GM18520 (cell line): ENCODE data around the gene AQP12B.
"Not testable (repeated sequence)": the region's sequence is repeated elsewhere in the genome, so short reads cannot be mapped to it uniquely, and the experiment has no call there.

Source experiments
- ATAC-seq: cut with Tn5 transposase; IDR thresholded peaks from one replicate; pipeline ENCODE4 v1.9.1; 2021; ENCODE audit not compliant: unreplicated experiment

AQP12B gene

DNA sequence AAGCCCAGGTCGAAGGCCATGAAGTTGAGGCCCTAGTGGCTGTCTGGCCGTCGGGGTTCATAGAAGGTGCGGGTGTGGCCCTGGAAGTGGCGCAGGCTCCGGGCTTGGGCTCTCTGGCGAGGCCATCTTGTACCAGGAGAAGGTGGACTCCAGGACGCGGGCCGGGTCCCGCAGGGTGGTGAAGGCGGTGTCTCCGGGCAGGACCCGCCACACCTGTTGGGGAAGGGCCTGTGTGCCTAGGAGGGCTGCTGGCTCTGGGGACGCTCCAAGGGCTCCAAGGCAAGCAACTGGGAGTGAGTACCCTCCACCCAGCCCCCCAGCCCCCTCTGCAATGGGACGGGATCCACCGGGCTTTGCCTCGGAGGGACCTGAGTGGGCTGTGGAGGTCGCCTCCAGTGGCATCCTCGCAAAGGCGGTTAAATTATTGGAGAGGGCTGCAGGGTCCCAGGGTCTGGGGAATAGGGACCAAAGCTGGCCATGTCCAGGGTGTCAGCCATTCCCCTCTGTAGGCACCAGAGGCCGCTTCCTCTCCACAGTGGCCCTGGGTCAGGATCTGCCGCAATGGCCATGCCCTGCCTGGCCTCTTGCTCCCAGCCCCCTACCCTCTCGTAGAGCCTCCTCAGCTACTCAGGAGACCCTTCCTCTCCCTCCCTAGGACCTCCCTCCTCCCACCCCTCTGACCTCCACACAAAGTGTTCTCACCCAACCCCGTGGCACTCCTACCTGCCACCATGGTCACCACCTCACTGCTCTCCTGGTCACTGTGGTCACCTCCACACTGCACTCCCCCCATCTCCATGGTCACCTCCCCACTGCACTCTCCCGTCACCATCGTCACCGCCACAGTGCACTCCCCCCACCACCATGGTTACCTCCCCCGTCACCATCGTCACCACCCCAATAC, 19.3 kb upstream of the AQP12B start:
- no peak for ATAC-seq

DNA sequence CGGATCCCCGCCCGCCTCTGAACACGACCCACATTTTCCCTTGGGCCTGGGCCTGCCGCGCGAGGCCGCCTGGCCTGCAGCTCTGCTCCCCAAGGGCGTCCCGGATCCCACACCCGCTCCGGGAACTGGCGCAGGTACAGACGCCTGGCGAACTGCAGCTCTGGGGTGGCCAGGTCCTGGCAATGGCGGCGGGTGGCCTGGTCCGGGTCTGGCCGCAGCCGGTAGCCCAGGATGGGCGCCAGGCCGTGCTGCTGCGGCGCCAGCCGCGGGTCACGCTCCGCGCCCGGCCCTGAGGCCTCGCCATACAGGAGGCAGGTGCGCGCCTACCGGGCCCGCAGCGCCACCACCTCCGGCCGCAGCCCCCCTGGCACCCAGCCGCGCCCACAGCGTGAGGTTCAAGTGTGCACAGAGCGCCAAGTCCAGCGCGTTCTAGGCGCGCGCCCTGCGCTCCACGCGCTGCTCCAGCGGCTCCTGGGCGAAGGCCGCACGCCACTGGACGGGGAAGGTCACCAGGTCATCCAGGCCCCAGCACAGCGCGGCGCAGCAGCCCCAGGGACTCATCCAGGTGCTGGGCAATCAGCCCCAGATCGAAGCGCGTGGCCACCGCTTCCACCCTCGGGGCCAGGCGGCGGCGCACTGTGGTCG, 18.5 kb upstream of the AQP12B start:
- ATAC-seq: no peak

DNA sequence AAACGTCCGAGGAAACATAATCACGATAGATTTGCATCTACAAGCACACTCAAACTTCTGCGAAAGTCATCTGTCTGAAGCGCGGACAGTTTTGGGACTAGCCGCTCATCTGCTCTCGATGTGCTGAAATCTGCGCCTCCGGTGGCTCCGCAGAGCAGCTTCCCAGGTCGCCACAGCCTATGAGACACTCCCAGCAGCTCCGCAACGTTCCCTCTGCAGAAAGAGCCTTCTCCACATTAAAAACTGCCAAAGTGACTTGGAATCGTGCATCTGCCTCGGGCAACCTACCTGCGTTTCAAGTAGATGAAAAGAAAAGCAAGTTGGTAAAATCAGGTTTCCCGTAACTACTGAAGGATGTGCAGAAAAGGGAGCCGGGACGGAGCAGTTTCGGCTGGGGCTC, 17.9 kb upstream of the AQP12B start:
- ATAC-seq: not testable (repeated sequence)

DNA sequence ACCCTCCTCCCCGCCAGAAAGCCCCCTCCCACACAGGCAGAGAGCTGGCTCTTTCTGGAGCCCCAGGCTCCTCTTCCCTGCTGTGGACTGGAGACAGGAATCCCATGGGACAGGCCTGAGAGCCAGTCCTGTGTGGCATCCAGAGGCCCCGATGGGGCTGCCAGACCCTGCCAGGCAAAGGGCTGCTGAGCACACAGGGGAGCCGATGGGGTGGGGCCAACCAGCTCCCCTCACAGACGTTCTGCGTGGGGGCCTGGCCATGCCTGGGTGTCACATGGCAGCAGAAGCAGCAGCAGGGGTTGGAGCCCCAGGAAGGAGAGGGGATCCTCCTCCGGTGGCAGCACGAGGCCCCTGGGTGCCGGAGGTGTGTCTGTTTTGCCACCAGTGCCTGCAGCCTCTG, 17.1 kb upstream of the AQP12B start:
- ATAC-seq: not testable (repeated sequence)

DNA sequence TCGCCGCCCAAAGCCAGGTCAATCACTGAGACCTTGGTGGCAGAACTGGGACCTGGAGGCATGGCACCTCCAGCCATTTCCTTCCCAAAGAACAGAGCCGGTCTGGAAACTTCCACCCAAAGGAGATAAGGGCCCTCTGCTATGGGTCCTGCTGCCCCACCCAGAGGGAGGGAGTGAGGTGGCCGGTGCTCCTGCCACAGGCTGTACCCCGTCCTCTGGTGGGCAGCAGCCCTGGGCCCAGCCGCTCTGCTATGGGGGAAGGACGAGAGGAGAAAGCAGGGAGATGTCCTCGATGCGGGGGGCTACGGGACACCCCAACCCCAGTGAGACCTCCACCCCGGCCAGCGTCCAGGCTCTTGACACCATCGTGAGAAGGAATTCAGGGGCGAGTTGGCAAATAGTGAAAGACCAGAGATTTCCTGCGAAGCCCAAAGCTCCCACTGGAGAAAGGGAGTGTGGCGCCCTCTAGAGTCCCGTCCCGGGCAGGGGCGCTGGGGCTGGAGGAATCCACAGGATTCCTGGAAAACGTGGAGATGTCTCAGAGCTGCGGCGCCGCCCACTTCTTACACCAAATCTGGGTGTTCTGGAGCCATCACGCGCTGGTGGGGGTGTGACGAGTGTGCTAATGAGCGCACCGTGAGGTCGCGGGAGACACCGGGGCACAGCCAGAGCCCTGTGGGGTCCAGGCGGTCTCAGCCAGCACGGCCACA, 16.3 kb upstream of the AQP12B start:
- not testable (repeated sequence) for ATAC-seq

DNA sequence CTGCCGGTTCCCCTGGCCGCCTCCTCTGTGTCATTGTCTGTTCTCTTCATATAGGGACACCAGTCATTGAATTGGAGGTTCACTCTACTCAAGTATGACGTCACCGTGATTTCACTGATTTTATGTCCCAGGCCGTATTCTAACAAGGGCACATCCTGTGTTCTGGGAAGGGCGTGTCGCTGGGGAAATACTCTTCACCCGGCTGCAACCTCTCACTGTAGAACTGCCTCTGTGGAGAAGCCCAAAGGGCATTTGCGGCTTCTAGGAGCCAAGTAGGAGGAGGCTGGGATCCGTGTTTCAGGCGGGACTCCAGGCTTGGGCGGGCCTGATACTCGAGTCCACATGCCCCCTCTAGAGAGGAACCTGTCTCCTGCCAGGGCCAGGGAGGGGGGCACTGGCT, 13.8 kb upstream of the AQP12B start:
- not testable (repeated sequence) for ATAC-seq

DNA sequence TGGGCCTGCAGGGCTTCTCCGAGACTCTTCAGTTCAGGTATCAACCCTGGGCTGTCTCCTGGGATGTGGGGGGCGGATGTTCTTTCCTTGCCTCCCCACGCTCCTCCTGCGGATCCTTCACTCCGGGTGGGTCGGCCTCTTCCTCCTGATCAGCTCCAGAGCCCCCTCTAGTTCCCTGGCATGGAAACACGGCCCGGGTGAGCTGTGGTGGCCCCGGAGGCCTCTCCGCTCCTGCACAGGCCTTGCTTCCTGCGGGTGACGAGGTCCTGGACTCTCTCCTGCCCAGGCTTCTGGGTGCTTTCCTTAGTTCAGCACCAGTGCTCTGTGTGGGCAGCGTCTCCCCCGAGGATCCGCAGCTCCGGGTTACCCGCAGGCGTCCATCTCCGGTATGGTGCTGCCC, 12.9 kb upstream of the AQP12B start:
- ATAC-seq: not testable (repeated sequence)

DNA sequence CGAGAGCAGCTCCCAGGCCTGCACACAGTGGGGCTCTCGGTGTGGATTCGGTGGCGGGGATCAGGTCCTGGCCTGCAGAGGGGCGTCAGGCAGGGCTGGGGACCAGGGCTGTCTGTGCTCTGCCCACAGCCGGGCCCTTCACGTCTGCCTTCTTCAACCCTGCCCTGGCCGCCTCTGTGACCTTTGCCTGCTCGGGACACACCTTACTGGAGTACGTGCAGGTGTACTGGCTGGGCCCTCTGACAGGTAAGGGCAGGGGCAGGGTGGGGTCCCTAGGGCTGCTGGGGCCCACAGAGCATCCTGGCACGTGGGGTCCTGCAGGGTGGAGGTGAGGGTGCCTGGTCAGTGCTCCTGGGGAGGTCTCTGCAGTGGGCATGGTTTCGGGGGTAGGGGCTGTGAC, 11.6 kb upstream of the AQP12B start:
- ATAC-seq: not testable (repeated sequence)

DNA sequence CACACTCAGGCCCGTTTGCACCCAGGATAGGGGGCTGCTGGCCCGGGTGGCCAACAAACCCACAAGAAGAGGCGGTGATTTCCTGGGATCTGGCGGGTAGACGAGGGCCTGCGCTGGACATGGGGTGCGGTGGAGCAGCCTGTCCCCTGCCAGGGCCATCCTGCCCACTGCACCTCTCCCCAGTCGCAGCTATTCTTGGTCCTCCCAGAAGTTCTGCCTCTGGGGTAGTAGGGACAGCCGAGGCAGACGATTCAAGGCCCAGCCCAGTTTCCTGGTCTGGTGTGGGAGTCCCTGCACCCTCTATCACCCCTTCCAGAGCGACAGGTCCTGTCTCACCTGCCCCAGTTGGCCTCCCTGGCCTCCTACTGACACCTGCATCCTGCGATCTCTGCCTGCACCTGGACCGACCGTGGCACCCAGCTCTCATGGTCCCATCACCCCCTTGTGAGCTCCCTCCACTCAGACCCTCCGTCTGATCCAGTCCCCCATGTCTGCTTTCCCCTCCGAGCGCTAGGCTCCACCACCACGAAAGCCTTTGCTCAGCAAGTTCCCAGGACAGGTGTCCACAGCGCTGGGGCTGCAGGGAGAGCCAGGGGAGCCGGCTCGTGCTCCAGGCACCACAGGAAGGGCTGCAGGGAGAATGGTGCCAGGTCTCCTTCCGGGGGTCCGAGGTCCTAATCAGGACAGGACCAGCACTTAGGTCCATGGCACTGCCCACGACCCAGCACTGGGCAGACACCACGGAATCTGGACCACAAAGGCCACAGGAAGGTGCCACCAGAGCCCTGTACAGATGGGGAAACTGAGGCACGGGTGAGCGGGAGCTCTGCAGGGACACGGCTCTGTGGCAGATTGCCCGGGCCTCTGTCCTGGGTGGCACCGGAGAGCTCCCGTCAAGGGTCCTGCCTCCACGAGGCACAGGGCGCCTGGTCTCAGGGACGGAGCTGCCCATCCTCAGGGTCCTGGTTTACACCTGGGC, 10.2 kb upstream of the AQP12B start:
- ATAC-seq: not testable (repeated sequence)

DNA sequence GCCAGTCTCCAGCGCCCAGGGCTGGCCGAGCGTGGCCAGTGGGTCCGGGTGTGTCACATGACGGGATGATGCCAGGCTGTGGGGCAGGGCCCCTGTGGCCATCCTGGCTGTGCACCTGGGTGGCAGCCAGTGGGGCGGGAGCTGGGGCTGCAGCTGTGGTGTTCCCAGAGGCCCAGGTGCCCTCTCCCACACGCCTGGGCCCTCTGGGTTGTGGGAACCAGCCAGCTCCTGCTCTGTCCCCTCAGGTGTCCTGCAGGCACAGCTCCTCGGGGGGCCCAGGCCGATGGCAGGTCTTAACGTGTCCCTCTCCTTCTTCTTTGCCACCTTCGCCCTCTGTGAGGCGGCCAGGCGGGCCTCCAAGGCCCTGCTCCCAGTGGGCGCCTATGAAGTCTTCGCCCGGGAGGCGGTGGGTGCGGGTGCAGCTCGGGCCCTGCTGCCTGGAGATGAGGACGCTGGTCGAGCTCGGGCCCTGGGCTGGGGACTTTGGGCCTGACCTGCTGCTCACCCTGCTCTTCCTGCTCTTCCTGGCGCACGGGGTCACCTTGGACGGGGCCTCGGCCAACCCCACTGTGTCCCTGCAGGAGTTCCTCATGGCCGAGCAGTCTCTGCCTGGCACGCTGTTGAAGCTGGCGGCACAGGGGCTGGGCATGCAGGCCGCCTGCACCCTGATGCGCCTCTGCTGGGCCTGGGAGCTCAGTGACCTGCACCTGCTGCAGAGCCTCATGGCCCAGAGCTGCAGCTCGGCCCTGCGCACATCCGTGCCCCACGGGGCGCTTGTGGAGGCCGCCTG, 9.1 kb upstream of the AQP12B start, which contains the start of gene AQP12A:
AQP12A (plus strand) TSS at position 236 of the 790 bp plus-strand sequence; CDS start at position 284, 48 bp downstream.
- ATAC-seq: not testable (repeated sequence)

DNA sequence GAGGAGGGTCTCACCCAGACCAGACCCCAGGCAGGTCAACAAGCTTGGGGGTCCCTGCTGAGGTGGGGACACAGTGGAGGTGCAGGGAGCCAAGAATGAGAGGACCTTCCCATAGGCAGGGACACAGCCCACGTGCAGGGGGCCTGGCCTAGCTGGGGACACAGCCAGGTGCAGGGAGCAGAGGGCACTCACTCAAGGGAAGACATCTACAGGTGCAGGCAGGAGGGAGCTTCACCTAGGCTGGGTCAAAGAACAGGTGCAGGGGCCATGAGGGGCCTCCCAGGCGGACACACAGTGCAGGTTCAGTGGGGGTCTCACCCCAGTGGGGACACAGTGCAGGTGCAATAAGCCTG, 8.4 kb upstream of the AQP12B start:
- ATAC-seq: not testable (repeated sequence)

DNA sequence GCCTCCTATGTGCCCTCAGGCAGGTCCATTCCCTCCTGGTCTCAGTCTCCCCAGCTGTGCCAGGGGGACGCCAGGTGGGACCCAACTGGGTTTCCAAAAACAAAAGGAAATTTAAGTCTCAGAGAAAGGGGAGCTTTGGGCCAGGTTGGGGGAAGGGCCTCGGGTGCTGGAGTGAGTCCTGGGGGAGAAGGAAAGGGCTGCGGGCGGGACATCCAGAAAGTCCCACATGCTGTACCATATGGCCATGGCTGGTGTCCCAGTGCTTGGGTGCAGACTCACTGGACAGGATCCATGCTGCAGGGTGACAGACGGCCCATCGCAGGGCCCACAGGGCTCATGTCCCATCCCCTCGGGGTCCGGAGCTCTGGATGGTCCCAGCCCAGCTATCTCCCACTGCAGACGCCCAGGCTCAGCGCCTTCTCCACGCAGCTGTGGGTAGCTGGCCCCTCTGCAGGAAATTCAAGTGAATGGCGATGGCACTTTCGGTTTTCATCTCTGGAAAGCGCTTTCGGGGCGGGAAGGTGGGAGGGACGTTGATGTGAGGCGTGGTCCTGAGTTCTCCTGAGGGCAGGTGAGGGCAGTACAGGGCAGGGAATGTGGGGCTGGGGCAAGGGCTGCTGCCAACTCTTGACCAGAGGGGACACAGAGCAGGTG, 7.9 kb upstream of the AQP12B start:
- ATAC-seq: not testable (repeated sequence)

DNA sequence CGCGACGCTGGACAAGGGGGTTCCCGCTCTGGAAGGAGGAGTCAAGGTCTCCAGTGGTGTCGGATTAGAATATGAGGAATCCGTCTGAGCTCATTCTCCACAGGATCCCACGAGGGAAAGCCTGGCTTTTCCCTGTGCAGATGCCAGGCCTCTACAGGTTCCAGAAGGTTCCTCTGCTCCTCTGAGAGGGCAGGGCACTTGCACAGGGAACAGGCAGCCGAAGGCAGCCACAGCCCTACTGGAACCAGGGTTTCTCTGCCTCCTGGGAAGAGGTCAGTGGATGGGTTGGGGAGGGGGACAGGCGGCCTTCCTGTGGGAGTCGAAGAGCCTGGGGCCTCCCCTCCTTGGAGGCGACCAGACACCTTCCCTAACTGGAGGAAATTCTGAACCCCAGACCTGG, 7.3 kb upstream of the AQP12B start:
- ATAC-seq: no peak

DNA sequence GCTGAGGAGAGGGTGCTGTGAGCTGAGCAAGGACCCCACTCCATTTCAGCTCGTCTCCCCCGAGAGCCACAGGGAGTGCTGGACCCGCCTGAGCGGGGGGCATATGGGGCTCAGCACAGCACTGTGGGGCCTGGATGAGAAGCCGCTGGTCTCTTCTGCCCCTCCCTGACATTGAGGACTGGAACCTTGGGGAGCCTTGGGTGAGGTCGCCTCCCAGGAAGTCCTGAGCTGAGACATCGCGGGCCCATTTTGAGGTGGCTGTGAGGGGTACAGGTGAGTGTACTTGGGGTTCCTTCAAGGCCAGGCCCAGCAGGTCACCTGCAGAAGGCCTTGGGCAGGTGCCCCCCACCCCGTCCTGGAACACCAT, 5.9 kb upstream of the AQP12B start:
- no peak for ATAC-seq

DNA sequence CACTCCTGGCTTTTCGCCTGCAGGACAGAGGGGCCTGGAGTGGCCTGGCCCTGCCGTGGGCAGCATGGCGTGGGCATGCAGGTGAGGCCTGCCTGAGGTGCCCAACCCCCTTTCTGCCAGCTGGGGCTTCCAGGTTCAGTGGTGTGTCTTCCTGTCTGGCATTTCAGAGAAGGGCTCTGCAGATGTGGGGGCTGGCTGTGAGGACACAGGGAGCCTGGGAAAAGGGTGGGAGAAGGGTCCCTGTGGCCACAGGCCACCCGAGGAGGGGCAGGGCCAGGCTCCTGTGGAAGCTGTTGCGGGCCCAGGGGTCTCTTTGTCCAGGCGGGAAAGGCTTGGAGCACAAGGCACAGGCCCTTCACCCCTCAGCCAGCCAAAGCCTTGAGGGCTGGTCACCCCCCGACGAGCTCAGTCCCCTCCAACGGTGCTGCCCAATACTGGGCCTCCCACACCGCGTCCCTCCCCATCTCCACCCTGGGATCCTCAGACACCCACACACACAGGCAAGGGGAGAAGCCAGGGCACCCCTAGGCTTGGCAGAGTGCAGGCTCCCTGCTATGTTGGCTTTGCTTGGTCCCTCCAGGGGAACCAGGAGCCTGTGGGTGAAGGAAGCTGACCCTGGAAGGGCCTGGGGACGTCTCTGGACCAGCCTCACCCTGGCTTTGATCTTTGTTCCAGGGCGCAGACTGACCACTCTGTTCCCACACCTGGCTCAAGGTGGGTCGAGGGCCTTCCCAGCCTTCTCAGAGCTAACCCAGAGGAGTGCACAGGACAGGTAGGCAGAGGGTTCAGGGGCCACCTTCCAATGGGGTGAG, 5.3 kb upstream of the AQP12B start:
- ATAC-seq: no peak

DNA sequence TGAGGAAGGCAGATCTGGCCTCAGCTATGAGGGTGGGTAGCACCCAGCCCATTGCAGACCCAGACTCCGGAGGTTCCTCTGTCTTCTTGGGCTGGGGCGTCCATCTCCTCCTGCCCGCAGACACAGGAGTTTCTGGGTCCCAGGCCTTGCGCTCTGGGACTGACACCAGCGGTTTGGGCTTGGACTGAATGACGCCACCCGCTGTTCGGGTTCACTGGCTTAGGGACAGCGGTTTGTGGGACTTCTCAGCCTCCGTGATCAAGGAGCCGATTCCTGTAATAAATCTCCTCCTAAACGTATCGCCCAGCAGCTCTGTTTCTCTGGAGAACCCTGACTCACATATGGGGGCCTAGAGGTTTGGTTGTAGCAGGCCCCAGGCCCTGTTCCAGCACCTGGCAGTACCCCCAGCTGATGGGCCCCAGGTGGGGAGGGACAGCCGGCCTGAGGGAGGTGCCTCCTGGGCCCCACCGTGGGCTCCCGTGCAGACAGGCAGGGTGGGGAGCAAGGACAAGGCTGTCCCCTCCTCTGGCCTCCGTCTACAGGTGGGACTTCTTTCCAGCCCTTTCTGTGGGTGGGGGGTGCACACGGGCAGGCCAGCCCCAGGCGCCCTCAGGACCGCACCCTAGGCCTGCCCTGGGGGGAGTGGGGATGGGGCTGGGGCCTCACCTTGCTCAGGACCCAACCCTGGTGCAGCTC, 4.5 kb upstream of the AQP12B start:
- ATAC-seq: no peak

DNA sequence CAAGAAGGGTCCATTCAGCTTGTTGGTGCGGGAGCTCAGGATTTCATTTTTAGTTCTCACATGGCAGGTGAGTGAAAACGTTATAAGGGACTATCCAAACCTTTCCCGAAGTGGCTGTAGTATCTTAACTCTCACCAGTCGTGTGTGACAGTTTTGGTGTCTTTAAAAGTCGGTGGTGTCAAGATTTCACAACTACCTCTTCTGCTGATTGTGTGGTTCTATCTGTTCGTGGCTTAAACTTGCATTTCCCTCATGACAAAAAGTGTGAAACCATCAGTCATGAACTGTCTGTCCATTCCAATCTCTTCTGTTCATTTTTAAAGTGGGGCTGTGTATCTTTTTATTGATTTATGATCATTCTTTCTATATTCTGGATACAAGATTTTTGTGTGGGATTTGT, 3.8 kb upstream of the AQP12B start:
- no peak for ATAC-seq
